GM19193 (cell line): ENCODE data around the gene MEFV.

ENCODE experiments used
- POLR2A ChIP-seq: IDR thresholded peaks from 4 replicates; pipeline ENCODE4 v1.6.1; 2011; ENCODE audit not compliant: insufficient read depth, insufficient read length; ENCODE audit errors: extremely low read depth

The MEFV gene

DNA sequence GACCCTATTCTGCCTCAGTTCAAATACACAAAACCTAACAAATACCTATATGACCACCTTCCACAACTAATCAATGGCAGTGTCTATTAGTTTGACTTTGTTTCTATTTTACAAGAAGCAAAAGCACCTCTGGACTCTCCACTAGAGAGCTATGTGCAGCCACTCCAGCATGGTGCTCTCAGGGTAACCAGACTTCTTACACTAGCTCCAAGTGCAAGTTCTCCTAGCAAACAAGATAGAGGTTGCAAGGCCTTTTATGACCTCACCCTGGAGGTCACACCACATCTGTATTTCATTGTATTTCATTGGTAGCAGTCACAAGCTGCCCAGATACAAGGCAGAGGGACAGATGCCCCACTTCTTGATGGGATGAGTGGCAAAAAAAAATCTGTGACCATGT is 18.5 kb upstream of the MEFV start:
- TF ChIP-seq POLR2A, result no peak

DNA sequence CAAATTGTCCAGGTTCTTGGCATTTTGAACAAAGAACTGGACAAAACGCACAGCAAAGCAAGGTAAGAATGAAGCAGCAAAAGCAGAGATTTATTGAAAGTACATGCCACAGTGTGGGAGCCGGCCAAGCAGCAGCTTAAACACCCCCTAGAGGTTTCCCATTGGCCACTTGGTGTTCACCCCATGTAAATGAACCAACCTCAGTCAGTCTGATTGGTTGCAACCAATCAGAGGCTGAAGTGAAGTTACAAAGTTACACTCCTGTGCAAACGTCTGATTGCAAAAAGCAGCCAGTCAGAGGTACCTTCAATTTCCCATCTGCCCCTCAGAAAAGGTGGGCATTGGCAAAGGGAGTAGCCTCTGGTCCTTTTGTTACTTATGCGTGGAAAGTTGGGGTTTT is 18.1 kb upstream of the MEFV start:
- no peak for TF ChIP-seq POLR2A

- TF ChIP-seq POLR2A, result no peak
Observed at GRCh38 chr16:3268294-3268693, 11.9 kb upstream of the MEFV start.

DNA sequence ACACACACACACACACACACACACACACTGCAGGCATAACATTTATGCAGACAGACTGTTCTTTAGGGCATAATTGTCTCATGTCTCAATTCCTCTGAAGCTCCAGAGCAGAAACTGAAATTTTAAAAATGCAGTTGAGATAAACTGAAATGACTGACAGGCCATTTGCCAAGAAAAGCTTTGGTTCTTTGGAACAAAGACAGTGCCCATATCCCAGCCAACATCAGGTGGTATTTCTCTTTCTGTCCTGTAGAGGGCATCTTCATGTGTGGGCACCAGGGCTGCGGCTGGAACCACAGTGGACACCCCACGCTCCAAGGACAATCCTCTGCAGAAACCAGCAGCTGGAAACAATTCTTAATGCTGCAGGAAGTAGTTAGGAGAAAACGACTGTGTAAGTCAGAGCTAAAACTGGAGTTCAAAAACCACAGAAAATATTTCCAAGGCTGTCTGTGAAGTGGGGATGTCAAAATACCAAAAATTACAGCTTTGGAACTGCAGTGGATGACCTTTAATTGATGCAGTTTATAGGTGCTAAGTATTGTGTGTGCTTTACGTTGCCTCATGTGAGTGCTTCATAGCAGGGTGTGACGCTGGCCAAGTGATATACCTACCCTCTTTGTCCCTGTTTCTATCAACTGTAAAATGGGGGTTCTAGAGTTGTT is 10.6 kb upstream of the MEFV start:
- TF ChIP-seq POLR2A, result no peak

- peak; percentile 87 for TF ChIP-seq POLR2A
Observed at GRCh38 chr16:3264137-3265036, 8.0 kb upstream of the MEFV start.

DNA sequence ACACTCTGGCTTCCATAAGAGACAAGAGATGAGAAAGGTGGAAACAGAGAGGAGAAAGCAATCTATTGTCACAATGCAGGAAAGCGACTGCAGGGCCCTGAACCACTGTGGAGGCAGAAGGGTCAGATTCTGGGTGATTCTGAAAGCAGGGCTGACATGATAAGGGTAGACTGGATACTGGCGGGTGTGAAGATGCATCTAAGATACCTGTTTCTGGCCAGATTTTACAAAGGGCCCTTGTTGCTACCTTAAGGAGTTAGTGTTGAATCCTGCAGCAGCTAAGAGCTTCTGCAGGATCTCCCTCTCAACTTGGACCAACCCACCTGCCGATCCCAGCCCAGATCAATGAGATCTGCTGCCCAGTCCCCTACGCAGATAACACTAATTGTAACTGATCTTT is 6.1 kb upstream of the MEFV start:
- no peak for TF ChIP-seq POLR2A

DNA sequence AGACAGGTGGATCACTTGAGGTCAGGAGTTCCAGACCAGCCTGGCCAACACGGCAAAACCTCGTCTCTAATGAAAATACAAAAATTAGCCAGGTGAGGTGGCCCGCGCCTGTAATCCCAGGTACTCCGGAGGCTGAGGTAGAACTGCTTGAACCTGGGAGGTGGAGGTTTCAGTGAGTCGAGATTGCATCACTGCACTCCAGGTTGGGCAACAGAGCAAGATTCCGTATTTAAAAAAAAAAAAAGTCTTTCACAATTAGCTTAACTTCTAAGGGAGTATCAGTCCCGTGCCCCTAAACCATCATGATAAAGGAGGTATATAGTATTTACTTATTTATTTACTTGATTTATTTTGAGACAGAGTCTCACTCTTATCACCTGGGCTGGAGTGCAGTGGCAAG is 3.4 kb upstream of the MEFV start:
- TF ChIP-seq POLR2A, result no peak

DNA sequence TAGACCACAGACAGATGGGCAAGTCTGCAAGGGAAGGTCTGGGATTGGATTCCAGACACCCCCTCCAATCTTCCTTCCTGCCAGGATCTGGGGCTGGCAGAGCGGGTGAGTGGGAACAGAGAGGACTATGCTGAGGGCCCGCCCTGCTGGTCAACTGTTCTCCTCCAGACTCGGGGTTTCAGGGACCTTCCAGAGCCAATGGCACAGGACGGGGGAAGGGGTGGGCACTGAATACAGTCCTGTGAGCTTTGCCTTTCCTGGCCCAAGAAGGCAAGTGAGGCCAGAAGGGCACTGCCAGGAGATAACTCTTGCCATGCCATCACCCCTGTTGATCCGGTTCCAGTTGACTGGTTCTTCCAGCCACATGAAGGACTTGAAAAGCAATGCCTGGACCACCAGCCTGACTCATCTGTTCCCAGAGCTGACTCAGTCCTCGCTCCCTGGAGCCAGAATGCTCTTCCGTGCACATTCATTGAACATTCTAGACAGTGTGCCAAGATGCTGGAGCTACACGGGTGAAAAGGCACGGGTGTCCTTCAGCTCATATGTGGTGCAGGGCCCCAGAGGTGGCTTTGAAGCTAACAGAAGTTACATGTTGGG is 533 bp upstream of the MEFV start:
- no peak for TF ChIP-seq POLR2A

DNA sequence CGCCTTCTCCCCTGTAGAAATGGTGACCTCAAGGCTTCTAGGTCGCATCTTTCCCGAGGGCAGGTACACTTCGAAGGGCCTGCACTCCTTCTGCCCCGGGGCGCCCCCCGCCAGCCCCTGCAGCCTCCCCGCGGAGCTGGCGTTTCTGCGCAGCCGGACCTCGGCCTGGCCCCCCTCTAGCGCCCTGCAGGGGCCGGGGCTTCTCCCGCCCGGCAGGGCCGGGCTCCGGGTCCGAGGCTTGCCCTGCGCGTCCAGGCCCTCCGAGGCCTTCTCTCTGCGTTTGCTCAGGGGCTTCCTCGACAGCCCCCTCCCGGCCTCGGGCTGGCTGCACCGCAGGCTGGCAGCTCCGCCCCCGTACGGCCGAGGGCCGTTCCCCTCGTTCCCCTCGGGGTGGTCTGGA is 2.1 kb downstream of the MEFV start:
- TF ChIP-seq POLR2A, result no peak

GRCh38 chr16:3252967-3253366 is 3.5 kb downstream of the MEFV start:
- no peak for TF ChIP-seq POLR2A

GRCh38 chr16:3249451-3249850 is 7.0 kb downstream of the MEFV start:
- no peak for TF ChIP-seq POLR2A

DNA sequence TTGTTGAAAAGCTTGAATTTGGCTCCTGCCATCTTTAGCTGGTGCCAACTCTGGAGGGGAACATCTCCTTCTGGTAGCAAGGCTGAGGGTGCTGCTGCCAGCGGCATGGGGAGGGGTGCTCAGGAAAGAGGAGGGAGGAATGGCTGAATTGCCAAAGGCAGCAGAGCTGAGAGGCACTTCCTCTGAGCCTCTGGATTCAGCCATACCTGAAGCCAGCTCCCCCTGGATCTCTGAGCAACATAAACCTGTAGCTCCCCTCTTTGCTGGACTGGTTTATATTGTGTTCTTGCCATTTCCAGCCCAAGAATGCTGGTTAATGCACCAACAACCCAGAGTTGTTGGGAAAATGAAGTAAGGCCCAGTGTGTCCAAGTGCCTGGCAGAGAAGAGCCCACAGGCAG is 7.4 kb downstream of the MEFV start:
- TF ChIP-seq POLR2A, result no peak

DNA sequence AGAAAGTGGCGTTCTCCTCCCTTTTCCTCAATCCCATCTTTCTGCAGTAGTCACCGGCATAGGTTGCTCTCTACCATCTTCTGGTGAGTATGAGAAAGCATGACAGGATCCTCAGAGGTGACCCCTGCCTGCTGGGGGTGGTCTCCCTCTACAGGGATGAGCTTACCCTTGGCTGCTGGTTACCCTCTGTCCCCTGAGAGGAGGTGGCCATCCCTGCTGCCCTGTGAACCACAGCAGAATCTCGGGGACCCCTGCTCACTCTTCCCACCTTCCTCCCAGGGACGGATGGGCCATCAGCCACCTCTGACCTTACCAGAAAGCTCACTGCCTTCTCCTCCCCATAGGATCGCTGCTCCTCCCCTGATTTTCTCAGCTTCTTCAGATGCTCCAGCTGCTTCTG is 7.8 kb downstream of the MEFV start:
- no peak for TF ChIP-seq POLR2A

GRCh38 chr16:3246876-3247275 is 9.6 kb downstream of the MEFV start:
- TF ChIP-seq POLR2A, result no peak

GRCh38 chr16:3246002-3246401 is 10.4 kb downstream of the MEFV start:
- no peak for TF ChIP-seq POLR2A

DNA sequence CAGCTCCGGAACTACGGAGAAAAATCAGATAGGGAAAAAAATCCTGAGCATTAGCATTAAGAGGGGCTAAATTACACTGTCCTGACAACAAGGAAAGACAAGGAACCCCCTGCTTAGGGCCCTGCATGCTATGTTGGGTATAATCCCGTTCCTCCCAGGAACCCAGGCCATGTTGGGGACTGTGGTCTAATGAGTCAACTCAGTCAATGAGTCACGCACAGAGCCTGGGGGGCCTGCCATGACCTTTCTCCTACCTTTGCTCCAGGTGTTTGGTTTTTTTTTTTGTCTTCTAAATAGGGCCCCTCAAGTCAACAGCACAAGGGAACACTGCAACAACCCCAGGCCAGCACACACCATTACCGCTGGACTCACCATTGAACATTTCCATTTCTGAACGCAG is 12.6 kb downstream of the MEFV start:
- no peak for TF ChIP-seq POLR2A

DNA sequence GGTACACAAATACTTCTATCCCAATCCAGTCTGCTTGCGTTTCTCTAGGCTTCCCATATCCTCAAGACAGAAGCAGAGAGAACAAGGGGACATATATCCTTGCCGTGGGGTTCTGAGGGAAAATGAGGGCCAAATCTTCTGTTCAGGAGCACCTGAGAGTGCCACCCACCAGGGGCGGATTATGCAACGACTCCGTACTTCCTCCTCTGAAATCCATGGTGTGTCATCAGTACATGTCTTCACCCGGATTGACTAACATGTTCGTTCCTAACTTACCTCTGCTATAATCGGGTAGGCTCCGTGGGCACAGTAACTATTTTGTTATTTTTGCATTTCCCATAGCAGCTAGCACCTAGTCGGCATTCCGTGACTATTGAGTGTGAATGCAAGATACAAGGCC is 13.7 kb downstream of the MEFV start:
- TF ChIP-seq POLR2A, result no peak

DNA sequence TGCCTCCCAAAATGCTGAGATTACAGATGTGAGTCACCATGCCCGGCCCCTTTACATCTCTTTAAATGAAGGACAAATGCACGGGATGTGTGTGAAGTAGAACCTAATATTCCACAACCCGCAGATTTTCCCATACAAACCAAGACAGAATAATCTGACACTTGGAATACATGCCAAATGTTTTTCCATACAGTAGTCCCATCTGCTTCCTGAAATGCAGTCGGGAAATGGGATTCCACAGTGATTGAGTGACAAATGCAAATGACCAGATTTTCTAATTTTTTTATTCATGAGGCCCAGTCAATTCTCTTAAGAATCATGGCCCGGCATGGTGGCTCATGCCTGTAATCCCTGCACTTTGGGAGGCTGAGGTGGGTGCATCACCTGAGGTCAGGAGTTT is 14.7 kb downstream of the MEFV start:
- TF ChIP-seq POLR2A, result no peak
